Glomerular endothelial cell (primary cell): Measurements from ENCODE around the gene INSRR. TPM values are rescaled to one million over a fixed set of nuclear protein-coding genes. Genes with fewer than 3 reads are reported as not detected.

Experiments used
- DNase-seq: peaks from one replicate; pipeline ENCODE4 v3.0.0-alpha.2; 2011; ENCODE audit warnings: low read depth, low spot score; ENCODE audit errors: extremely low read depth
- total RNA-seq: library from RNA; depleted of rRNA; stranded (reverse); fragments of >200 nt; gene quantifications from 2 replicates; pipeline ENCODE4 v1.2.3, GENCODE V29; 2015

The INSRR gene
- total RNA-seq, 1 donor from 2014 or later = not detected

DNA sequence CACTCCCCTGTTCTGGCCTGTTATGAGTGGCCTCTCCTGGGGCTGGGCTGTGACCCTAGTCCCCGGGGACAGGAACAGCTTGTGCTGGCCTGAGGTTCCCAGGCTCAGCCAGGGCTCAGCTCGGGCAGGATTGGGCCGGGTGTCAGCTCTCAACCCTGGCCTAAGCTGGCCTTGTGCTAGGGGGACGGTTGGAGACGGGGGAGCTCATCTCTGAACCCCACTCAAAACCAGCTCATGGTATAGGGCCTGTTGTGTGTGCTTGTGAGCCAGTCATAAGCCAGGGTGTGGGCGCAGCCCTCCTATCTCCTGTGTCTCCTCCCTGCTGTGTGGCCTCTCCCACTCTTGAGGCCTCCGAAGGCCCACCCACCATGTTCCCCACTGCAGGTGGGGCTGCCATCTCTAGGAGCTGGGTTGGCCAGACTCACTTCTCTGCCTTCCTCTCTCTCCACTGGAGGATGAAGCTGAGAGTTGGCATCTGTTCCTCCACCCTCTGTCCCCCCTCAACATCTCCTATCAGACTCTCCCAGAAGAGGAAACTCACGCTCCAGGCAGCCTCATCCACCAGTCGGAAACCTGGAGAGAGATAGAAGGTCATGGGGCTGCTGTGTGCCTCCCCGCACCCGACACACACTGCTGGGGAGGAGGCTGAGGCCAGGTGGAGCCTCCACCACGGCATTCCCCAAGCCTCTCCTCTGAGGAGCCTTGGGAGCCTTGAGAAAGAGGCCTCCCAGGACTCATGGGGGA lies 36.0 kb upstream of the INSRR start:
- no peak for DNase-seq

DNA sequence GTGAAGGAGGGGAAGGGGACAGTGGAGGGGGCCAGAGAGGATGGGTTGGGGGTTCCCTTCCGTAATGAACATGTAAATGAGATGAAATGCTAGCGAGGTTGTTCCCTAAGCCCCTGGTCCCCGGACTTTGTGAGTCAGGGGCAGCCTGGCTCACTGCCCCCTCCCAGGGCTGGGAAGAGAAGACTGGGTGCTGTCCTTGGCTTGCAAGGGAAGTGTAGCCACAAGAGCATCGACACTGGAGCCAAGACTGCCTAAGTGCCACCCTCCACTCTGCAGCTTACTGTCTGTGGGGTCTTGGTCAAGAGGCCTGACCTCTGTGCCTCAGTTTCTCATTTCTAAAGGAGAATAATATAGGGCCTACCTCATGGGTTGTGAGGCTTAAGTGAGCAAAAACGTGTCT lies 35.1 kb upstream of the INSRR start:
- DNase-seq = no peak

DNA sequence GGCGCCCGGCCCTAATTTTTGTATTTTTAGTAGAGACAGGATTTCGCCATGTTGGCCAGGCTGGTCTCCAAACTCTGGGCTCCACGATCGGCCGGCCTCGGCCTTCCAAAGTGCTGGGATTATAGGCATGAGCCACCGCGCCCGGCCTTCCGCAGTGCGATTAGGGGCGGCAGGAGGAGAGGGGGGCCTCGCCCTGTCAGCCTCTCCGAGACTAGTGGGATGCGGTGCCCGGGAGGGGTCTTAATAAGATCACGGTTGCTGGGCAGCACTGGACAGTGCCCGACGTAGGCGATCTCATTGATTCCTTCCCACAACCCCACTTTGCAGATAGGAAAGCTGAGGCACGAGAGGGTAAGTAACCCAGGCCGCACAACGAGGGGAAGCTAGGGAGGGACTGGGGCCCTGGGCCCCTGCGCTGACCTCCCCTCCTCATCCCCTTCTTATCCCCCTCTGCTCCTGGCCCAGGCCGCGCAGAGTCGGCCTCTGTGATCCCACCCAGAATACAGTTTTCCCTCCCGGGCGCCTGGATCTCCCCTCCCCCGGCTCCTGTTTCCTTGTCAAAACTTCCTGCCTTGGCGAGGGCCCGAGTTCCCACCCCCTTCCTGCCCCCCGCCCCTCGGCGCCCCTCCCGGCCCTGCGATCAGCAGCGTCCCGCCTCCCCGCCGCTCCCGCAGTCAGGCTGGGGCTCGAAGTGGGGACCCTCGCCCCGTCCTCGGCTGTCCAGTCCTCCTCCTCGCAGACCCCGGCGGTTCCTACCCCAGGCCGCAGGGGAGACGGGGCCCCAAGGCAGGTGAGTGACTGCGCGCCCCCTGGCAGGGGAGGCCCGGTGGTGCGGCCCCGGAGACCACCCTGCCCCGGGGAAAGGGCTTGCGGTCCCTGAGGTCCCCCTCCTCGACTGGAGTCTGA lies 34.4 kb upstream of the INSRR start, which contains the start of gene PEAR1:
Gene PEAR1 (plus strand): TSS at position 671 of the 906 bp plus-strand sequence. CDS start 10,209 bp downstream, outside the sequence.
- DNase-seq = no peak

DNA sequence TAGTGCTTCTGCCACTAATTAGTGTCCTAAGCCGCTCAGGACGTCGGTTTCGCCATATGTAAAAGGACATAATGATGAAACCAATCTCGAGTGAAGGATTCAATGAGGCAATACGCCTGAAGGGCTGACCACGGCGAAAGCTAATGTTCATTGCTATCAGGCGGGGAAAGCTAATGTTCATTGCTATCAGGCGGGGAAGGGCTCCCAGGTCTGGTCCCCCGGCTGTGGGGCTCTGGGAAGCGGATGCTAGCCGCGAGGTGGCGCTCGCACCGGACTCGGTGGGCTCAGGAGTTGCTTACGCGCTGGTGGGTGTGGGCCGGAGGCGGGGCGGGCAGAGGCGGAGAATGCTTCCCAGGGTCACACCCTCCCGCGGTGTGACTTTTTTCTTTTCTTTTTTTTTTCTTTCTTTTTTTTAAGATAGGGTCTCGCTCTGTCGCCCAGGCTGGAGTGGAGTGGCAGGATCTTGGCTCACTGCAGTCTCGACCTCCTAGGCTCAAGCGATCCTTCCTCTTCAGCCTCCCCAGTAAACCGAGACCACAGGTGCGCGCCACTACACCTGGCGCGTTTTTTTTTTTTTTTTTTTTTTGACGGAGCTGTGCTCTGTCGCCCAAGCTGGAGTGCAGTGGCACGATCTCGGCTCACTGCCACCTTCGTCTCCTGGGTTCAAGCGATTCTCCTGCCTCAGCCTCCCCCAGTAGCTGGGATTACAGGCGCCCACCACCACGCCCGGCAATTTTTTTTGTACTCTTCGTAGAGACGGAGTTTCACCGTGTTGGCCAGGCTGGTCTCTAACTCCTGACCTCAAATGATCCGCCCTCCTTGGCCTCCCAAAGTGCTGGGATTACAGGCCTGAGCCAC lies 33.5 kb upstream of the INSRR start:
- DNase-seq = no peak

DNA sequence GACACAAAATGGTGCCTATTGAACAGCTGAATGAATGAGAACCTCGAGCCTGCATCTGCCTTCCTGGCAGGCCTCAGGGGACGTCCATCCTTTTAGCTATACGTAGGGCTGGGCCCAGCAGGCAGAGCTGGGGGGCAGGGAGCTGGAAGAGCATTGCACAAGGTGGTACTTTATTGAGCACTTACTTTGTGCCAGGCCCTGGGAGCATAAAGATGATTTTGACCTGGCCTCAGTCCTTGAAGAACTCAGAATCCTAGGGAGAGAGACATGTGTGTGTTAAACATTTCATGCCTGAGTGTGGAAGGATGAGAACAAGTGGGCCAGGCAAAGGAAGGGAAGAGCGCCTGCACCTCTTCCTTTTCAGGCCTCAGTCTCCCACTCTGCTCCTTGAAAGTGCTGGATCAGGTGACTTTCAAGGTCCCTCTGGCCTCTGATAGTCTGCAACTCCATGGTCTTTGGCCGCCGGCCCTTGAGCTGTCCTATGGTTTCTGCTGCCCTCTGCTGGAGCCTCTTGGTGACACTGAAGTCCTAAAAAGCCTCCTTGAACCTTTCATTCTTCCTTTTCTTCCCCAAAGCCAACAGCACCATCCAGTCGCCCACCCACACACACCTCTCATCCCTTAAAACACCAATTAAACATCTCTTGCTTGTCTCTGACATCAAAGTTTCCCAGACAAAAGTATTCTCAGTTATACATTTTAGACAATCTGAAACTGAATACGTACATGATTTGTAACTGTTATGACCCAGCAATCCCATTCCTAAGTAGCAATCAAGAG lies 31.1 kb upstream of the INSRR start:
- peak; percentile 80 for DNase-seq

GRCh38 chr1:156887734-156888133 lies 28.8 kb upstream of the INSRR start:
- DNase-seq = no peak

DNA sequence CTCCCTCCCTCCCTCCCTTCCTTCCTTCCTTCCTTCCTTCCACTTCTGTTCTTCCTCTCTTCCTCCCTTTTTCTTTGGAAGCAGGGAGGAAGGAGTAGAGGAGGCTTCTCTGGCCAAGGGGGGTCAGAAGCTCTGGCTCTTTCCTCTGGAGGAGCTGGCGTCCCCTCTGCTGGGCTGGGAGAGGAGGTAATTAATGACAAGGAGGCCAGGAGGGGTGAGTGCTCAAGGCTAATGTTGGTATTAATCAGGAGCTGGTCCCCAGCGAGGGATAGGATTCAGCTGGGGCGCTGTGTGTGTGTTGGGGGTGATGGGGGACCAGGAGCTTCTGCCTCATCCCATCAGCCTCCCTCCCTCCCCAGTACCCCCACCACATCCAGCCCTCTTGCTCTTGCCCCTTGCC lies 28.4 kb upstream of the INSRR start:
- DNase-seq = no peak

DNA sequence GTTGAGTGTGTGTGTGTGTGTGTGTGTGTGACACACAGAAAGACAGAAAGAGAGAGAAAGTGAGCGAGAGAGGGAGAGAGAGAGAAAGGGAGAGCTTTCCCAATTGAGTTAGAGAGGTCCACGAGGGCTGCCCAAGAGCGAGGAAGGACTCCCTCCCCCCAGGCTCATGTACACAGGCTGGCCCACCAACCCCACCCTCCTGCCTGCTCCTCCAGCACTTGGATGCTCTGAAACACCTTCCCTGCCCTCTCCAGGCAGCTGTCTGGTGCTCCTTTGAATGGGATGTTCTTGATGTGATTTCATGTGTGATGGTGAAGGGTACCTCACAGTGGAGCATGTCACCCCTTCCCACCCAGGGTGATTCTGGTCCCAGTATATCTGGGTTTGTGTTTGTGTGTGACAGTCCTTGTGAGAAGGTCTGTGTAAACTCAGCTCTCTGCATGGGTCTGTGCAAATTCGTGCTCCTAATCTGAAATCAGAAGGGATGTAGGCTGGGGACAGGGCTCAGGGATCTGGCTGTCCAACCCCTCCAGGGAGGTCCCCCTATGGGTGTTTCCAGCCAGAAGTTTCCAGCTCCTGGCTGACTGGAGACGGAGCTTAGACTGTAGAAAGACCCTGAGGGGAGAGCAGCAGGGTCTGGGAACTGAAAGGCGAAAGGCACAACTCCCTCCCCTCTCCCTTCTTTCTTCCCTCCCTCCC lies 27.8 kb upstream of the INSRR start:
- DNase-seq = no peak

DNA sequence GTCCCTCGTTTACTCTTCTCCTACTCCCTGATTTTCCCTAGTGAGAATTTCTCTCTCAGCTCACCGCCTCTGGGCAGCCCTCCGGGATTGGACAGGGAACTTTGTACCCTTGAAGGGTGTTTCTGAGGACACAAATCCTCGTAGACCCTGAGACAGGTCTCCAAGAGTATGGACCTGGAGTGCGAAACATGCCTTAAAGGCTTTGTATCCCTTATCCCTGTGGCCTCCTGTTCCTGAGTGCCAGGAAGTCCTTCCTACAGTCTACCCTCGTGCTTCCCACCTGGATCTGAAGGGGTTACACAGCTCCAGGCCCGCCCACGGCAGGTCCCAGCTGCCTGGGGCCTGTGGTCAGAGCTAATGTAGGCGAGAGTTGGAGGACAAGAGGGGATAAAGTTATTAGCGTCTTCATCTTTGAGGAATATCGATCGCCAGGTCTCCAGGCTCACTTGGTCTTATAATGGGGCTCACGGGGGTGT lies 27.0 kb upstream of the INSRR start:
- DNase-seq = no peak

DNA sequence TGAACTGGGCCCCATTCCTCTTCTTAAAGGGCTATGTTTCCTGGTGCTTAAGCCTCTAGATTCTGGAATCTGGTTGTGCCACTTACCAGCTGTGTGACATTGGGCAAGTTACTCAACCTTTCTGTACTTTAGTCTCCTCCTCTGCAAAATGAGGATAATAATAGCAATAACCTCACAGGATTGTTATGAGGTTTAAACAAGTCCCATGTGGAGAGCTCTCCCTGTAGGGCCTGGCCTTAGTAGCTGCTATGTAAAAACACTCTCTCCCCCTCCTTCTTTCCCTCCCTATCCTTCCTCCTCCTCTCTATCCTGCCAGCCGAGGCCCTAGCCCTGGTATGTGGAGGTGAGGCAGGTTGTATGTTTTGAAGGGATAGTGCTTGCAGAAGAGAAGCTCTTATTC lies 26.4 kb upstream of the INSRR start:
- DNase-seq = no peak

DNA sequence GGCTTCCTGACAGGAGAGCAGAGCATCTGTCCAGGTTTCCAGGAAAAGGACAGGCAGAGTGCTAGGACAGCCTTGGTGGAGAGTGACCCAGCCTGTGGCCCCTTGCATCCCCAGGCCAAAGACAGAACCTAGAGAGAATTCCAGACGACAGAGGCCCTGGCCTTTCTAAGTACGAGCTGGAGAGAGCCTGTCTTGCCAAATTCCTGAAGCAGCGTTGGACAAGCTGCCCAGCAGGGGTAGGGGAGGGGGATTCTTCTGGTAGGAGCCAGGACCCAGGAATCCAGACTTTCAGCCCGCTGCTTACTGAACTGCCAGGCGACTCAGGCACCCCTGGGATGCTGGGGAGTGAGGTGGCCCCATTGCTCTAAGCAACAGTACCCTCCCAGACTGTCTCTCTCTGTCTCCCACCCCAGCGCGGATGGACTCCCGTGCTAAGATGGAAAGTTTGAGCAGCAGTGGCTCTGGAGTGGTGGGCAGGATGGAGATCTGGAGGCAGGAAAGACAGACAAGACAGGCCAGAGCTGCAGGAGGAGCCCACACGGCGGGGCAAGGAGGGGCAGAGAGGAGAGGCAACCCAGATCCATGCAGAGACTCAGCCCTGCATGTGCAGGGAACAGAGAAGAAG lies 25.8 kb upstream of the INSRR start:
- DNase-seq = no peak

DNA sequence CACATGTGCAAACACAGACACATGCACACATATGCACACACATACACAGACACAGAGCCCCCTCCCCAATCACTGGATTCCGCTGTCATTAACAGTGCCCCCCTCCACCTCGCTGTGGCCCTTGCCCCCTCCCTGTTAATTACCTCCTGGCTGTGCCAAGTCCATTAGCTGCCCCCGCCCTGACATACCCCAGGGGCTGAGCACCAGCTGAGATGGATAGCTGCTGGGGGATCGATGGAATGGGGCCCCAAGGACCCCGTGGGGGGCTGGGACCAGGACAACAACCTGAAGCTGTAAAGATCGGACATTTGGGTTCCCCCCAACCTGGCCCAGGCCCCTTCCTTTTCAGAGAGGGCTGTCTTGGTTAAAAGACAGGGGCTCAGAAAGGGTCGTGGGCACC lies 25.0 kb upstream of the INSRR start:
- DNase-seq = no peak

GRCh38 chr1:156882543-156882942 lies 23.6 kb upstream of the INSRR start:
- no peak for DNase-seq

- no peak for DNase-seq
These were observed 22.7 kb upstream of the INSRR start for GRCh38 chr1:156881663-156882062.

DNA sequence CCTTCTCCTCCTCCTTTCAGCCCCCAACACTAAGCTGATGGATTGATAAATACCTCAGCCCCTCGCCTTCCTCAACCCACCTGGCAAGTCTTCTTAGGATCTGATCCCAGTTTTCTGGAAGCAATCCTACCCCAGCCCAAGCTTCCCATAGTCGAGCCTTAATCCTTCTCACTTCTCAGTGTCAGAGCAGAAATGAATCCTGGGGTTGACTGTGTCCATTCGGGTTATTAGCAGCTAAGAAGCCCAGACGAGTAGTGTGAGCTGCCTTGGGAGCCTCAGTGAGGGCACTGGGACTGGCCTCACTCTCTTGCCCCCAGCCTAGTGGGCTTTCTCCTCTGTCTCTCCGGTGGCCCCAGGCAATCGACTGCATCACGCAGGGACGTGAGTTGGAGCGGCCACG lies 22.2 kb upstream of the INSRR start:
- DNase-seq = no peak

- no peak for DNase-seq
These were observed 21.6 kb upstream of the INSRR start for GRCh38 chr1:156880473-156880872.

DNA sequence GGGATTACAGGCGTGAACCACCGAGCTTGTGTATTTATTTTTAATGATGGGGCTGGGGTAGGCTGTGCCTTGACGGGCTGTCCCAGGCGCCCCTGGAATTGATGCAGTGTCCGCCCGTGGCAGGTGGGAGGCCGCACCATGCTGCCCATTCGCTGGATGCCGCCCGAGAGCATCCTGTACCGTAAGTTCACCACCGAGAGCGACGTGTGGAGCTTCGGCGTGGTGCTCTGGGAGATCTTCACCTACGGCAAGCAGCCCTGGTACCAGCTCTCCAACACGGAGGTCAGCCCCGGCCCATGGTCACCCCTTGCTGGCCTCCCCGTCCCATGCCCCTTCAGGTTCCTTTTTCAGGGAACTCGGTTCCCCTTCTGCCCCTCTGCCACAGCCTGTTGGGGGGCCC lies 21.0 kb upstream of the INSRR start:
- DNase-seq = no peak

GRCh38 chr1:156877433-156878170 lies 18.7 kb upstream of the INSRR start:
- DNase-seq = no peak
